AG04450 (cell line): ENCODE results near the gene NDUFB10. TPM values are rescaled to one million over a fixed set of nuclear protein-coding genes. Genes with fewer than 3 reads are reported as not detected.
A peak's percentile ranks its signal among the peaks of the same experiment; 100 is the strongest.

Experiments
- CTCF ChIA-PET: fragments of 300-600, 350-600 bp; formaldehyde crosslinking; extraction: SDS; loops from one replicate; lab custom pipeline; 2022; ENCODE audit warnings: antibody characterized with exemption, inconsistent platforms; lab: Charles Lee
- POLR2A ChIA-PET: fragments of 350-600 bp; formaldehyde crosslinking; extraction: SDS; loops from one replicate; lab custom pipeline; 2021; ENCODE audit warnings: antibody characterized with exemption, inconsistent platforms; lab: Yijun Ruan, JAX
- DNase-seq: peaks from one replicate; pipeline ENCODE4 v3.0.0-alpha.2; 2011; ENCODE audit warnings: low read depth, low spot score
- H3K27ac ChIP-seq: one replicate; pipeline ENCODE4 v1.5.1; 2012; ENCODE audit warnings: low read depth, low read length, control low read depth
- H3K27me3 ChIP-seq: one replicate; pipeline ENCODE4 v1.6.0; 2012; ENCODE audit warnings: low read length; ENCODE audit not compliant: control insufficient read depth, insufficient read depth
- H3K4me3 ChIP-seq: 2 replicates; pipeline ENCODE4 v1.5.1; 2011; ENCODE audit warnings: mild to moderate bottlenecking, low read depth, low read length, control low read depth
- H3K9me3 ChIP-seq: 2 replicates; pipeline ENCODE4 v1.5.1; 2012; ENCODE audit warnings: low read length; ENCODE audit not compliant: control insufficient read depth, insufficient read depth
- polyA minus RNA-seq: library from RNA; depleted of rRNA, polyadenylated mRNA; stranded (reverse); fragments of >200 nt; gene quantifications from 2 replicates; pipeline ENCODE4 v1.2.3, GENCODE V29; 2011; rRNA and poly(A)+ RNA removed
- polyA plus RNA-seq: library from polyadenylated mRNA; depleted of rRNA; stranded (reverse); fragments of >200 nt; gene quantifications from 2 replicates; pipeline ENCODE4 v1.2.3, GENCODE V29; 2011; rRNA removed
- TF ChIP-seq, protein P1 (sequence below): IDR thresholded peaks from 2 replicates; pipeline ENCODE4 v1.5.1; 2011; ENCODE audit warnings: low read depth, low read length, control low read depth, inconsistent platforms

Gene NDUFB10
- polyA plus RNA-seq: 126 and 163 TPM in 2 replicates
- 179 and 201 TPM in 2 replicates for polyA minus RNA-seq

DNA sequence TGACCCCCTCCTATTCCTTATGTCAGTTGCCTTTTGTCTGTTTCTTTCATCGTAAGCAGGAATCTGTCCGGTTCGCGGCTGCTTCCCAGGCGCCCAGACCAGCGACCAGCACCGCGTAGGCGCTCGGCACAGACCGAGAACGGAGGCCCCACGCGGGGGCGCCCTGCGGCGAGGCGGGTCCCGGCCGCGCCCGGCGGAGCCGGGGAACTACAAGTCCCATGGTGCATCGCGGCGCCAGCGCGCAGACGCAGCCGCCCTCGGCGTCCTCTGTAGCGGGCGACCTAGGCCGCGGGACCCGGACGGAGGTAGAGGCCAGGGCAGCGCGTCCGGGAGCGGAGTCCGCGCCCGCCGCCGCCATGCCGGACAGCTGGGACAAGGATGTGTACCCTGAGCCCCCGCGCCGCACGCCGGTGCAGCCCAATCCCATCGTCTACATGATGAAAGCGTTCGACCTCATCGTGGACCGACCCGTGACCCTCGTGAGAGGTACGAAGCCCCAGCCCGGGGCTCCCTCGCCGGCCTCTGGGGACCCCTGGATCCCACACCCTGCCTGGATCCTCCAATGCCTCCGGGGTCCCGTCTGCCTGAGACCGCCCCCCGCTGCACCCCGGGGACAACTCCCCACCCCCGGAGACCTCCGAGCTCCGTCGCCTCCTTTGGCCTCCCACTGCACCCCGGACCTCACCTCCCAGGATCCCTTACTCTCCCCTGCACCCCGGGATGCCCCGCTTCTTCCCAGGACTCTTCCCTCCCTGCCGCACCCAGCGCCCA, at the start of gene NDUFB10:
NDUFB10 (plus strand) TSS at position 270 of the 771 bp plus-strand sequence; CDS start at position 357, 87 bp downstream.
- H3K27me3 ChIP-seq: no peaks in the 10 kb centered on the region
- H3K27ac ChIP-seq: peak within 1 kb of the TSS; percentile 21
- peaks cover 3% of the 10 kb centered on the region; the same call in 1 of the 2 replicates for H3K9me3 ChIP-seq
- H3K4me3 ChIP-seq: peak within 1 kb of the TSS; percentile 86
- peak; percentile 67 for DNase-seq
- TF ChIP-seq, protein P1, sequence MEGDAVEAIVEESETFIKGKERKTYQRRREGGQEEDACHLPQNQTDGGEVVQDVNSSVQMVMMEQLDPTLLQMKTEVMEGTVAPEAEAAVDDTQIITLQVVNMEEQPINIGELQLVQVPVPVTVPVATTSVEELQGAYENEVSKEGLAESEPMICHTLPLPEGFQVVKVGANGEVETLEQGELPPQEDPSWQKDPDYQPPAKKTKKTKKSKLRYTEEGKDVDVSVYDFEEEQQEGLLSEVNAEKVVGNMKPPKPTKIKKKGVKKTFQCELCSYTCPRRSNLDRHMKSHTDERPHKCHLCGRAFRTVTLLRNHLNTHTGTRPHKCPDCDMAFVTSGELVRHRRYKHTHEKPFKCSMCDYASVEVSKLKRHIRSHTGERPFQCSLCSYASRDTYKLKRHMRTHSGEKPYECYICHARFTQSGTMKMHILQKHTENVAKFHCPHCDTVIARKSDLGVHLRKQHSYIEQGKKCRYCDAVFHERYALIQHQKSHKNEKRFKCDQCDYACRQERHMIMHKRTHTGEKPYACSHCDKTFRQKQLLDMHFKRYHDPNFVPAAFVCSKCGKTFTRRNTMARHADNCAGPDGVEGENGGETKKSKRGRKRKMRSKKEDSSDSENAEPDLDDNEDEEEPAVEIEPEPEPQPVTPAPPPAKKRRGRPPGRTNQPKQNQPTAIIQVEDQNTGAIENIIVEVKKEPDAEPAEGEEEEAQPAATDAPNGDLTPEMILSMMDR: peak; percentile 63
- CTCF ChIA-PET: no interaction called here
- POLR2A ChIA-PET: interaction anchor here (0.9 kb wide), 1 partner anchor 18 kb away, joined by 3 read pairs; no protein-coding TSS in a partner anchor

DNA sequence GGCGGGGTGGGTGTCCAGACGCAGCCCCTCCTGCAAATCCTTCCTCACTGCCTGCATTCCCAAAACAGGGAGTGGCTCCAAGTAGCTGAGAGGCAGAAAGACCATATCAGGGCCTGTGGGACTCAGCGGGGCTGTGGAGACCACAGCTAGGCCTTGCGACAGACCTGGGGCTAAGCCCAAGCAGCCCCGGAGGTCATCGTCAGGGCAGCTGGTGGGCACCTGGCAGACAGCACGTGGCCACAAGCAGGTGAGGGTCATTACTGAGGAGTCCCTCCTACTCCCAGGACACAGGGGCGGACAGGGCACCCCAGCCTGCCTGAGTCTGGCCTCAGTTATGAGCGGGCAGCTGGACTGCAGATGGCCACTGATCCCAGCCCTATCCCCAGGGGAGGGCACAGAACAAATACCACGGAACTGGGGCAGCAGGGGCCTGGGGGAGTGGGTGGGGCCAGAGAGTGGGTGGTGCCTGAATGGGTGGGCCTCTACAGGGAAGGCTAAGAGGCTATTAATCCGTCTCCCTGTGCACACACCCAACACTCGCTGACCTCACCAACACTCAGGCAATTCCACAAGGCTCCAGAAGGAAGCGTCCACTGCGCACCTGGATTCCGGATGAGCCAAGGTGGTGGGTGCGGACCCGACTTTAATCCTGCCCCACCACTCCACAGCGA, 49.6 kb upstream of the NDUFB10 start:
- Histone ChIP-seq H3K27ac (no peak overlapping the region), H3K4me3 (no peak overlapping the region), H3K27me3 (peaks cover 53% of the 10 kb centered on the region), H3K9me3 (no peaks in the 10 kb centered on the region; the same call in 1 of the 2 replicates)
- DNase-seq: no peak
- TF ChIP-seq, protein P1: no peak
- ChIA-PET CTCF (no interaction called here), POLR2A (interaction anchor here (0.6 kb wide), 1 partner anchor 96 kb away, joined by 3 read pairs; no protein-coding TSS in a partner anchor)

DNA sequence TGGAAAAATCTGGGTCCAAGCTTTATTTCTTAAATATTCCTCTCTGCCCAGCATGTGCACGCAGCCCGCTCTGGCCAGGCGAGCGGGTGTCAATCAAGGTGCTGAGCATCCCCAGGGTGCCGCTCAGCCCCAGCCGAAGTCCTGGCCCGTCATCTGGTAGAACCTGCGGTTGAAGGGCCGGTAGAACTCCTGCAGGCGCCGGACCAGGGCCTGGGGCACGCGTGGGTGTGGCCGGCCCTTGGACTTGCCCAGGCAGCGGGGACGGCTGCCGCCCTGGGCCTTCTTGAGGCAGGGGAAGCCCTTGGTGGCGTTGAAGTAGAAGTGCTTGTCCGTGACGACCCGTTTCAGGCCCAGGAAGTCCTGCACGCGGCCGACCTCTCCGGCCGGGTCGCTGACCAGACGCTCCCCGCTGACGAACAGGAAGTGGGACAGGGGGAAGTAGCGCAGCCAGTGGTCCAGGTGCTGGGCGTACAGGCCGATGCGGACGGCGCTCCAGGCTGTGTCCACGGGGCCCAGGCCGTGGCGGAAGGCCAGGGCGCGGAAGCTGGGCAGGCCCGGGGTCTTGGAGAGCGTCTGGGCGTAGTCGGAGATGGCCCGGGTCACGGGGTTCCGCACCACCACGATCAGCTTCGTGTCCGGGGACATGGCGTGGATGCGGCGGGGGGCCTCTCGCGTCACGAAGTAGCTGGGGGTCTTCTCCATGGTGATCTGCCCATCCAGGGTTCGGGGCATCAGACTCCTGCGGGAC, 47.7 kb upstream of the NDUFB10 start:
- ChIA-PET CTCF (no interaction called here), POLR2A (no interaction called here)
- Histone ChIP-seq H3K9me3 (no peaks in the 10 kb centered on the region; the same call in 1 of the 2 replicates), H3K27me3 (peaks cover 59% of the 10 kb centered on the region), H3K4me3 (no peak overlapping the region), H3K27ac (no peak overlapping the region)
- TF ChIP-seq, protein P1: no peak
- DNase-seq: no peak

DNA sequence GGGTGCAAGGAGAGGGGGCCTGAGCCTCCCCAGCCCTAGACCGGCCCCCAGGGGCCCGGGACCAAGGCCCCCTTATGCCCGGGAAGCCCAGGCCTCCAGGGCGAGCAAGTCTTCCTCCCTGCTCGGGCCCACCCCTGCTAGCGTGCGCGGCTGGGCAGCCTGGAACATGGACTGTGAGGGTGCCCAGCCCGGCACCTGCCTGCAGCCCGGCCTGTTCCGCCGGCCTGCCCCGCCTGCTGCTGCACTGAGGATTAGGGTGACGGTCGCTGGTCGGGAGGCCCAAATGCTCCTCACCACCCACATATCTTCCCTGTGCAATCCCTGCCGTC, 47.2 kb upstream of the NDUFB10 start:
- ChIA-PET POLR2A (no interaction called here), CTCF (no interaction called here)

More for the DNA sequence above, 47.2 kb upstream of the NDUFB10 start:
- no peak overlapping the region for H3K27ac ChIP-seq
- H3K27me3 ChIP-seq: peaks cover 61% of the 10 kb centered on the region
- H3K9me3 ChIP-seq: no peaks in the 10 kb centered on the region; the same call in 1 of the 2 replicates
- TF ChIP-seq, protein P1: no peak
- no peak overlapping the region for H3K4me3 ChIP-seq
- no peak for DNase-seq
